Measurements from ENCODE around the gene SORCS1.

The SORCS1 gene

DNA sequence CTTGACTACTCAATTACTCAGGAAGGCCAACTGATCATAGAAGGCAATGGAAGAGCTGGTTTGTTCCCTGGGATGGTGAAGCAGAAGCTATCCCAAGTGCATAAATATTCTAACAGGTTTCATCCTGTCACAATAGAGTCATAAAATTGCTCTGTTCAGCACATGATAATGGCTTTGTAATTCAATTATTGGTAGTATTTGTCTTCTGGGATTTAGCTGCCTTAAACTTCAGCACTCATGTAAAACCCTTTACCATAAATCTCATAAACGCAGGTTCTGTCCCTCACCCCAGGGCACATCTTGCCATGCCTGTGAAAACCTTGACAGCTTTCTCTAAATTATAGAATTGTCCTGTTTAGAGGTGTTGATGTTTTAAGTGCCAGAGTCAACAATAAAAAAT, 417.6 kb downstream of the SORCS1 start:
- no peak for DNase-seq (ENCODE audit: low read depth in 3 of 3)

- no peak for DNase-seq (ENCODE audit: low read depth in 3 of 3)
Measured at GRCh38 chr10:106741006-106741530, 423.4 kb downstream of the SORCS1 start.

DNA sequence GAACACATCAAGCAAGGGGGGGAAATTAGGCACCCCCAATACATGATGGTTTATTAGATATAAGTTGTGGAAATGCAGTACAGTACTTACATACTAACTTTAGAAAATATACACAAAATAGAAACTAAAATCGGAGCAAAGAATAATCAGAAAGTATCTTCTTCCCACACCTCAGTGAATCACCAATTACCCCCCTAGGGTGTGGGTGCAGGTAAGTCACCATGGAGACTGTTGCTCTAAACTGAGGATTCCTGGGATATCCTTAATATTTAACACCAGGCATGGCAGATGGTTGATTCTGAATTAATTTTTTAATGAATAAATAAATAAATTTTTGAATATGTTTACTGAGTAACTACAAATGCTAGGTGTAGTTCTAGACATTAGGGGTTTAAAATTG, 424.4 kb downstream of the SORCS1 start:
- DNase-seq (ENCODE audit: low read depth in 3 of 3): no peak

- no peak for DNase-seq (ENCODE audit: low read depth in 3 of 3)
Measured at GRCh38 chr10:106734220-106734619, 430.3 kb downstream of the SORCS1 start.

- no peak for DNase-seq (ENCODE audit: low read depth in 3 of 3)
Measured at GRCh38 chr10:106728232-106728631, 436.3 kb downstream of the SORCS1 start.

DNA sequence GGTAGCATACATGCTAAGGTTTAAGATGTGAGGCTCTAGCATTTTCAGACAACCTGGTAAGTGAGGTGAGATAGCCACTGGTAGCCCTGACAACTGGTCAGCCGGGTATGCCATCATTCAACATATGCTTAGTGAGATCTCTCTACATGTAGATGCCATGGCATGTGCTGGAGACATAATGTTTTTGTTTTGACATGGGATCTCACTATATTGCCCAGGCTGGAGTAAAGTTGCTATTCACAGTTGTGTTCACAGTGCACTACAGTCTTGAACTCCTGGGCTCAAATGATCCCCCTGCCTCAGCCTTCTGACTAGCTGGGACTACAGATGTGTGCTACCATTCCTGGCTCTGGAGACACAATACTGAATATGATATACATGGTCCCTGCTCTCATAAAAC, 437.3 kb downstream of the SORCS1 start:
- DNase-seq (ENCODE audit: low read depth in 3 of 3): no peak

DNA sequence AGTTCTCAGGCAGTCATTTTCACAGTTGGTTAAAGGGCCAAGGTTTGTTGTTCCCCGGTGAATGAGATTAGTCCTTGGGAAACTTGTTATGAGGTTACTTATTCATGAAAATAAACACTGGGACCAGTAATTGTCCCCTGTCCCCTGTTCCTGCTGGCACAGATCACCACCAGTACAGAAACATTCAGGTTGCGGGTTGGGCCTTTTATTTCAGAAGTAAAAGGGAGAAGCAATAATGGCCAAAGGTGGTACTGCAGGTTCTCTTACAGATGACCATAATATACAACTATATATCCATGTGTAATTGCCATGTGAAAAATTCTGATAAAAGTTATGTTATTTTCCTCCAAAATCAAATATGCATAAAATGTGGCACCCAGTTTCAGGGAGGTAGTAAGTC, 442.0 kb downstream of the SORCS1 start:
- no peak for DNase-seq (ENCODE audit: low read depth in 3 of 3)

GRCh38 chr10:106720683-106721082, 443.8 kb downstream of the SORCS1 start:
- DNase-seq (ENCODE audit: low read depth in 3 of 3): no peak

- no peak for DNase-seq (ENCODE audit: low read depth in 3 of 3)
Measured at GRCh38 chr10:106716381-106716780, 448.1 kb downstream of the SORCS1 start.

DNA sequence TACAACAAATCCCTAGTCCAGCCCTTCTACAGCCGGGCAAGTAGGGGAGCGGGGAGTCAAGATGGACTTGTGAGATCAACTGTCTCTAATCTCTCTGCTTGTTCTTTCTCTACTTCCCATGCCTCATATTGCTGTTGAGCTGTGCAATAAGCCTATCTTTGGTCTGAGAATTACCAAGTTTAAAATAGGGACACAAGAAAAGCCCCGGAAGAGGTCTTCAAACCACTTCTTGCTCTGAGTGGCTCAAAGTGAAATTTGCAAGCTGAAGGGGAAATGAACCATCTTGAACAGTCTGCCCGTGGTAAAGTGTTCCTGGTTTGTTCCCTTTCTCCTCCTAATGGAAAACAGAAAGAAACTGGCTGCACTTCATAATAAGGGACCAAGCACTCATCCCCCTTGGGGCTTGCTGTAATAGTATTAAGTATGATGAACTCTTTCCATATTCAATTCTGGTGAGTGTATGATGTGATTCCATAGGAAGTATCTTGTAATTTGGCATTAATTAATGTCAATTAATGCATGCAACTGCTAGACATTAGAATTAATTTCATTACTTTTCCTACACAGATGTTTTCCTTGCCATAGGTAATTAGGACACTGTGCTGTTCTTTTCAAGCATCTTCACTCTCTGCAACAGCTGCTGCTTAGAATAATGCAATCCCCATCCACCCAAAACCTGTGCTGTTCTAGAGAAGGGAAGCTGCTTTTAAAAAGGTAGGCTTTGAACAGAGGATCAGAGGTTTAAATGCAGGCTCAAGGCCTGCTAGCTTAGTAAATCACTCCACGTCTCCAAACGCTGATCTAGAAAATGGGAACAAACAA, 449.6 kb downstream of the SORCS1 start:
- DNase-seq (ENCODE audit: low read depth in 3 of 3): no peak

DNA sequence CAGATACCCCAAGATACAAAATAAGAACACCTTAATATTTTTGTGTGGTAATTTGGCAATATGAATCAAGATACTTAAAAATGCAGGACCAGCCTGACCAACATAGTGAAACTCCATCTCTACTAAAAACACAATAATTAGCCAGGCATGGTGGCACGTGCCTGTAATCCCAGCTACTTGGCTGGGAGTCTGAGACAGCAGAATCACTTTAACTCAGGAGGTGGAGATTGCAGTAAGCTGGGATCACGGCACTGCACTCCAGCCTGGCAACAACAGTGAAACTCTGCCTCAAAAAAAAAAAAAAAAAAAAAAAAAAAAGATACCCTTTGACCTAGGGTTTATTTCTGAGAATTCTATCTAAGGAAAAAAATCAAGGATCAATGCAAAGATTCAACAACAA, 450.7 kb downstream of the SORCS1 start:
- no peak for DNase-seq (ENCODE audit: low read depth in 3 of 3)

- no peak for DNase-seq (ENCODE audit: low read depth in 3 of 3)
Measured at GRCh38 chr10:106712988-106713387, 451.5 kb downstream of the SORCS1 start.

GRCh38 chr10:106711313-106711906, 453.1 kb downstream of the SORCS1 start:
- DNase-seq (ENCODE audit: low read depth in 3 of 3): no peak

- no peak for DNase-seq (ENCODE audit: low read depth in 3 of 3)
Measured at GRCh38 chr10:106708506-106708905, 456.0 kb downstream of the SORCS1 start.

DNA sequence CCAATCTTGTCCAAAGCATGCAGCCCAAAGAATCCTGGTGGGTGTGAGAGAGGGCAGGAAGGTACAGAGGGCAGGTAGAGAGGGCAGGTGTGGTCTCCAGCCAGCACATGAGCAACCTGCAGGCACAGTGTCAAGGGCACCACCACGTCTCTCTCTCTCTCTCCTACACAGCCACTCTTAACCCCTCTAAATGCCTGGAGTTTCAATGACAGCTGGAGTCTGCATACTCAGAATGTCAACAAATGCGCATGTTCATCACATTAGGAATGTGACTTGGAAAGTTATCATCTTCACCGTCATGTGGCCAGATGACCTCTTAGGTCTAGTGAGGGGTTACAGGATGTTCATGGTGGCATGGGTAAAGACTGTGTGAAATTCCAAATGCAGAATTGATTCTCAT, 456.8 kb downstream of the SORCS1 start:
- no peak for DNase-seq (ENCODE audit: low read depth in 3 of 3)

GRCh38 chr10:106706127-106706526, 458.4 kb downstream of the SORCS1 start:
- no peak for DNase-seq (ENCODE audit: low read depth in 3 of 3)

DNA sequence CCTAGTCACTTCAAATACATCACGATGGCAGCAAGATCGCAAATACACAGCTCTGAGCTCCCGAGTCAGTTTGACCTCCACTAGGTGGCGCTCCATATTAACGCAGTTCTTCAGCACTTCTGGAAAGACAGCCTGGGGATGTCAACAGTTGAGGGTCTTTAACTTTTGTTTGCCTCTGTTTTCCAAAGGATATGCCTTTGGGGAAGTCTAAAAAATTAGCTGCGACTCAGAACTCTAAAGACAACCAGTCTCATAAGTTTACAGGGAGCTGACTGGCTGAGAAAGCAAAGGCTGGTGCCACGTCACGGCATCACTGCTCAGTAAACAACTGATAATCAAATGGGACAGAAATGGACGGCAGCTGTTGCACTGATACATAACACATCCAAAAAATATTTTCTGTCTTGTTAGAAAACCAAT, 458.8 kb downstream of the SORCS1 start:
- no peak for DNase-seq (ENCODE audit: low read depth in 3 of 3)

GRCh38 chr10:106696239-106696638, 468.3 kb downstream of the SORCS1 start:
- DNase-seq (ENCODE audit: low read depth in 3 of 3): no peak

DNA sequence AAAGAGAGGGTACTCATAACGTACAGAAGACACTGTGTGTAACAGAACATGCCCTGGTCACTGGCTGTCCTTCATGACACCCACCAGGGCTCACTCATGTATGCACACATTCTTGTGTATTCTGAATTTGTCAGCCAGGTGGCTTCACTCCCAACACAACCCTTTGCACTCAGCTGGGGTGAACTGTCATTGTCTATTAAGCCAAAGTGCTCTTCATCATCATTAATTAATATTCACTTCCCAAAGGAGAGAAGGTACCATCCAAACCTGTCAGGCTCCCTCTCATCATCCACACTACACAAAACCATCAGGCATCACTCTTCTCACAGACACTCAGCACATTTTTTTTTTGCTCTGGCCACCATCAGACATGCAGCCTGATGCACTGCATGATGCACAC, 469.8 kb downstream of the SORCS1 start:
- DNase-seq (ENCODE audit: low read depth in 3 of 3): no peak

DNA sequence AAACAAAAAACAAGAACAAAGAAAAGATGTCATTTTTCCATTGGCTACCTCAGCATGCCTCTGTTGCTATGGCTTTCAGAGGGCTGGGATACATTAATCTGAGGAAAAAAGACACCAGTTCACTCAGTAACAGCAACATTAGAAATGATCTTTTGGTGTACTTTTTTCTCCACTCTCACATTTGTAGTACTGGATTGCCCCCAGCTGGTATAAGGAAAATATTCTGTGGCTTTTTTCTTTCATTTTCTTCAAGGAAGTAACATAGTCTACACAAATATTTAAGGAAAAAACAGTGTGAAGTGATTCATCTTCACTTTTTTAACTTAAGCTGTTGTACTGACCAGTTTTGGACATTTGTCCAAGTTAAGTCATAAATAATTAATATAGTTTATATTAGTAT, 482.3 kb downstream of the SORCS1 start:
- no peak for DNase-seq (ENCODE audit: low read depth in 3 of 3)

GRCh38 chr10:106680061-106680460, 484.4 kb downstream of the SORCS1 start:
- DNase-seq (ENCODE audit: low read depth in 3 of 3): no peak

DNA sequence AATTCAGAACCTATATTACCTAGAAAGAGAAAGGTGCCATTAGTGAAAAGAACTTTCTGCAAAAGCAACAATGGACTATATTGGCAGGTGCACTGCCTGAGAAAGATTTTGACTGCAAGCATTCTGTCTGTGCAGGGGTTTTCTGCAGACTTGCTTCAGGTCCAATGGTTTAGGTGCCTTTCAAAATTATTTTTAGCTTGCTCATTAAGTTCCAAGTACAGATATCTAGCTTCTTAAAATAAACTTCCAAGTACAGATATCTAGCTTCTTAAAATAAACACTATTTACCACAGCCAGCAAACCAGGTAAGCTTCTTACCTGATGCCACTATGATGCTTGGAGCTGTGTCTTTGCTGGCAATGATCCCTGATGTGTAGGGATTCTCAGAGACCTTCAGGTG, 485.2 kb downstream of the SORCS1 start:
- no peak for DNase-seq (ENCODE audit: low read depth in 3 of 3)

DNA sequence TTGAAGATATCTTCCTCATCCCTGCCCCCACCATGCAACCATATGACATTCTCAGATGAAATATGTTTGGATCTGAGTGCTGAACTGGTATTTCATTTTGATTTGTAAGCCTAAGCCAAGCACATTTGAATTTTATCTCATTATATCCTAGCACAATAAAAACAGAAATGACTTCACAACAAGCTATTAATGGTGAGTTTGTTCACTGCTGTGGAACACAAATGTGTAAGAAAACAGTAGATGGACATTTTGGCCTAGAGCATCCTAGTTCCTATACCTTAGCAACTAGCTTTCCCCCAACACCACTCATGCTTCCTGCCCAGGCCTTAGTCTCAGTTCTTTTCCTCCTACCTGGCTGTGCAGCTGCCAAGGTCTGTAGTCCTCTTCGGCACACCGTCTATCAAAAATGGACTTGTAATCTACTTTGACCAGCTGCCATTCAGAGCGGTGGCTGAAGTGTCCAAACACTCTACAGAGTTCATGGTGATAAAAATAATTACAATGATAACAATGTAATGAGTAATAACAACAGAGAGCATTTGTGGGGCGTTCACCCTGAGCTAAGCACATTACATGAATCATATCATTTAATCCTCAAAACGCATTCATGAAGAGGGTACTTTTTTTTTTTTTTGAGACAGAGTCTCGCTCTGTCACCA, 491.9 kb downstream of the SORCS1 start:
- DNase-seq (ENCODE audit: low read depth in 3 of 3): no peak
